Measurements from ENCODE around the gene TEC. TPM values are rescaled to one million over a fixed set of nuclear protein-coding genes. Genes with fewer than 3 reads are reported as not detected.
A peak's percentile ranks its signal among the peaks of the same experiment; 100 is the strongest.
"Not testable (repeated sequence)": the region's sequence is repeated elsewhere in the genome, so short reads cannot be mapped to it uniquely, and the experiment has no call there.

The TEC gene
- total RNA-seq, result 7.7 TPM
- long read RNA-seq, transcript TEC-201 (18 exons, 3,687 nt), result major isoform, 6 of 18 reads
- long read RNA-seq, partial matches to known transcripts, result 1 of 18 reads
- long read RNA-seq, other reads (novel, unspliced or antisense), result 11 of 18 reads

DNA sequence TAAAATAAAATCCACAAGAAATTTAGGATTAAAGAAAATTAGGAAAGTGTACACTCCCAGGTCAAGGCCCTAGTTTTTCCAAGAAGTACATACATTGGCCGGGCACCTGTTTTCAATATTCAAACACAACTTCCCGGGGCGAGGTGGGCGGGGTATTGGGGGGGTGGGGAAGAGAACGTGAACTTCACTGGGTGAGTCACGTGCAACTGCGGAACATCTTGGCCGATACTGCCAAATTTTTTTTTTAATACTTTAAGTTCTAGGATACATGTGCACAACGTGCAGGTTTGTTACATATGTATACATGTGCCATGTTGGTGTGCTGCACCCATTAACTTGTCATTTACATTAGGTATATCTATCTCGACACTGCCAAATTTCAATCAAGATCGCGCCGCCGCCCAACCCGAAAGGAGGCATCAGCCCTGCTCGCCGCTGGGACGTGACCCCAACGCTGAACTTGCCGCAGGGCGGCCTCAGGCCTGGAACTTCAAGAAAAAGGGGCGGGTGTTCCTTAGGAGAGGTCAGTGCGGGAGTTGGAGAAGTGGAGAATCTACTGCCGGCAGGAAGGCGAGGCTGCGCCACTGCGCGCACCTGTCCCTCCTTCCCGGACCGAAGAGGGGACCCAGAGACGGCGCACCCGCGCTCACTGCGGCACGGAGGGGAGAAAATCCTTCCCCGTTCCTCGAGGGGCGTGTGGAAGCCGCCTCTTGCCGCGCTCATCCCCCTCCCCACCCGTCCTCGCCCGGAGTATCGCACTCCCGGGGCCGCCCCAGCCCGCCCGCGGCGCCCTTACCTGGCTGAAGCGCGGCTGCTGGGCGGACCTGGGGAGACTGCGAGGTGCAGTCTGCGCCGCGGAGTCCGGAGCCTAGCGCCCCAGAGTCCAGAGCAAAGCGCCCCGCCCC lies at the start of gene TEC:
TEC (minus strand) TSS at position 883 of the 905 bp plus-strand sequence. CDS start 41,224 bp downstream, outside the sequence.
- Histone ChIP-seq H3K4me1 (peaks cover 4% of the 10 kb centered on the region), H3K27me3 (no peaks in the 10 kb centered on the region), H3K36me3 (no peaks in the 10 kb centered on the region), H3K27ac (peak within 1 kb of the TSS; percentile 90), H3K9me3 (no peaks in the 10 kb centered on the region), H3K4me3 (peak within 1 kb of the TSS; percentile 95)
- DNase-seq (peak; percentile 87), ATAC-seq (peak; percentile 73)
- intact Hi-C loops (cut with DNase I), result no loop called here
- TF ChIP-seq, protein P1, sequence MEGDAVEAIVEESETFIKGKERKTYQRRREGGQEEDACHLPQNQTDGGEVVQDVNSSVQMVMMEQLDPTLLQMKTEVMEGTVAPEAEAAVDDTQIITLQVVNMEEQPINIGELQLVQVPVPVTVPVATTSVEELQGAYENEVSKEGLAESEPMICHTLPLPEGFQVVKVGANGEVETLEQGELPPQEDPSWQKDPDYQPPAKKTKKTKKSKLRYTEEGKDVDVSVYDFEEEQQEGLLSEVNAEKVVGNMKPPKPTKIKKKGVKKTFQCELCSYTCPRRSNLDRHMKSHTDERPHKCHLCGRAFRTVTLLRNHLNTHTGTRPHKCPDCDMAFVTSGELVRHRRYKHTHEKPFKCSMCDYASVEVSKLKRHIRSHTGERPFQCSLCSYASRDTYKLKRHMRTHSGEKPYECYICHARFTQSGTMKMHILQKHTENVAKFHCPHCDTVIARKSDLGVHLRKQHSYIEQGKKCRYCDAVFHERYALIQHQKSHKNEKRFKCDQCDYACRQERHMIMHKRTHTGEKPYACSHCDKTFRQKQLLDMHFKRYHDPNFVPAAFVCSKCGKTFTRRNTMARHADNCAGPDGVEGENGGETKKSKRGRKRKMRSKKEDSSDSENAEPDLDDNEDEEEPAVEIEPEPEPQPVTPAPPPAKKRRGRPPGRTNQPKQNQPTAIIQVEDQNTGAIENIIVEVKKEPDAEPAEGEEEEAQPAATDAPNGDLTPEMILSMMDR (IDR thresholded peaks at IDR 0.05), result no peak

DNA sequence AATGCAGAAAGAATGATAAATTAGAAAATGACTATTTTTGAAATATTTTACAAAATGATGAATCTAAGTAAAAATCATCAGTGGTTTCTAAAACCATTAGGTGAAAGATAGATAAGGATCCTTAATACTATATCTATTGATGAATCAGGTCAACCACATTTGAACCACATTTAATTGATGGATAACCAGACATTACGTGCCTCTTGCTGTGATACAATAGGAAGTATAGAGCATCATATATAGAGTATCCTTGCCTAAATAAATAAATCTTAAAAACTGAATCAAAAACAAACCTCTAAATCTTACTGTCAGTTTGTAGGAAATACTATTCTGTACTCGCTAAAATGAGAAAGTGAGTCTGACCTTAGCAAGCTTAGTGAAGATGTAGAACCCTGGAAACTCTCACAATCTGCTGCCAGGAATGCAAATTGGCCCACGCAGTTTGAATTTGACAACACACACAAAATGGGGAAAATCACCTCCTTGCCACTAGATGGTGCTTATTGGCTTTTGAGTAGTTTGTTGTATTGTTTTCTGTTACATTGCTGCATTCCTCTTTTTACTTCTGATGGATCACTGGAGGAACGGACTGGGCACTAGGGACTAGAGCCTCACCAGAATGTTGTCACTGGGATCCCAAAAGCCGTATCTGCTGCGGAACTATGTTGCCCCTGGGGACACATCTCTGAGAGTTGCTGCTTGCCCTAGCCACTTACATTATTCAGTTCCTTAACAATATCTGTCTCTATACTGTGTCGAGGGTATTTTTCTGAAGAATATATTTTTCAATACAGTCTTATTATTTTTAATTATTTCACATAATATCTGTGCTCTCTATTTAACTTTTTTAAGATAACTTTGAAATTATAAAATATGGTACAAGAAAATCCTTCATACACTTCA lies 46.3 kb upstream of the TEC start:
- intact Hi-C loops (cut with DNase I), result no loop called here
- DNase-seq, result no peak
- ATAC-seq, result peak; percentile 80

DNA sequence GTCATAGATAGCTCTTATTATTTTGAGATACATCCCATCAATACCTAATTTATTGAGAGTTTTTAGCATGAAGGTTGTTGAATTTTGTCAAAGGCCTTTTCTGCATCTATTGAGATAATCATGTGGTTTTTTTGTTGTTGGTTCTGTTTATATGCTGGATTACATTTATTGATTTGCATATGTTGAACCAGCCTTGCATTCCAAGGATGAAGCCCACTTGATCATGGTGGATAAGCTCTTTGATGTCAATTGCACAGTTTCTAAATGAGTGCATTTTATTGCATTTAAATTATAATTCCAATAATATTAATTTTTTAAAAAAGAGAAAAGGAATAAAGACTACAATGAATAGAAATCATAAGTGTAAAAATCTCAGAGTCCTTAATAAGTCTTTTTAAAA lies 45.1 kb upstream of the TEC start:
- intact Hi-C loops (cut with DNase I); H3K36me3 ChIP-seq; H3K4me3 ChIP-seq; H3K27ac ChIP-seq; DNase-seq; H3K4me1 ChIP-seq; H3K9me3 ChIP-seq; ATAC-seq; H3K27me3 ChIP-seq: not testable (repeated sequence)

More for the DNA sequence above, 46.3 kb upstream of the TEC start:
- Histone ChIP-seq H3K36me3 (no peaks in the 10 kb centered on the region), H3K4me3 (no peak overlapping the region), H3K9me3 (no peaks in the 10 kb centered on the region), H3K27ac (no peak overlapping the region), H3K27me3 (no peaks in the 10 kb centered on the region), H3K4me1 (no peaks in the 10 kb centered on the region)
- TF ChIP-seq, protein P1 (IDR thresholded peaks at IDR 0.05), result peak; percentile 65

DNA sequence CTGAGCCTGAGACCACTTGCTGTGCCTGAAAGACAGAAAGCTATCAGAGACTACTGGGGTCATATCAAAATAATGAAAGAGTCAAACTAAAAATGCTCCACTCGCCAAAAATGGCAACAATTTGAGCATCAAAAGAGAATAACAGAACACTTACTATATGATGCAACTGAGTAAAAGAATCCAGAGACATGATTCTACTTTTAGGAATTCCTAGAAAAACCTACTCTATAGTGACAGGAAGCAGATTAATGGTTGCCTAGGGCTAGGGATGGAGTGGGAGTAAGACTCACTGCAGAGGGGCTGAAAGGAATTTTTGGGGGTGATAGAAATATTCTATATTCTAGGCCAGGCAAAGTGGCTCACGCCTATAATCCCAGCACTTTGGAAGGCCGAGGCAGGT lies 42.3 kb upstream of the TEC start:
- DNase-seq, result no peak
- H3K27me3 ChIP-seq, result no peaks in the 10 kb centered on the region
- H3K27ac ChIP-seq, result no peak overlapping the region
- no peaks in the 10 kb centered on the region for H3K36me3 ChIP-seq
- H3K4me1 ChIP-seq, result no peaks in the 10 kb centered on the region
- H3K9me3 ChIP-seq, result no peaks in the 10 kb centered on the region
- intact Hi-C loops (cut with DNase I), result no loop called here
- no peak for ATAC-seq
- H3K4me3 ChIP-seq, result no peak overlapping the region
- TF ChIP-seq, protein P1 (IDR thresholded peaks at IDR 0.05), result no peak

DNA sequence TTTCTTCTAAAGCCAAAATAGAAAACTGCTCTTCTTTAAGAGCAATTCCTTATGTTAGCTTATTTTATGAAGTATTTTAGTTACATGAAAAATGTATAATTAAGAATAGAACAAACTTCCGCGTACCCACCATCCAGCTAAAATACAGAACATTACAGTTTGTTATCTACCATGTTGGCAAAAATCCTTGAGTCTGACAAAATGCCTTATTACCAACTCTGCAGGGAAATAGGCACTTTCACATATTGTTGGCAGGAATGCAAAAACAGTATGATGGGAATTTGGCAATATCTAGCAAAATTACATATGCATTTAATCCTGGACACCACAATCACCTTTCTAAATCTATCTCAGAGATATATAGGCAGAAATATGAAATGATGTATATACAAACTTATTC lies 39.3 kb upstream of the TEC start:
- H3K27ac ChIP-seq, result no peak overlapping the region
- TF ChIP-seq, protein P1 (IDR thresholded peaks at IDR 0.05), result no peak
- no peak for DNase-seq

More for the DNA sequence above, 39.3 kb upstream of the TEC start:
- intact Hi-C loops (cut with DNase I), result no loop called here
- no peaks in the 10 kb centered on the region for H3K36me3 ChIP-seq
- no peaks in the 10 kb centered on the region for H3K9me3 ChIP-seq
- H3K4me1 ChIP-seq, result no peaks in the 10 kb centered on the region
- ATAC-seq, result no peak
- no peak overlapping the region for H3K4me3 ChIP-seq
- no peaks in the 10 kb centered on the region for H3K27me3 ChIP-seq

Data from upper lobe of right lung (tissue), 1 donor.